Mucosa of descending colon (tissue), 3 donors: Measurements from ENCODE around the gene KIF3C. TPM values are rescaled to one million over a fixed set of nuclear protein-coding genes. Genes with fewer than 3 reads are reported as not detected.
"Not testable (repeated sequence)": the region's sequence is repeated elsewhere in the genome, so short reads cannot be mapped to it uniquely, and the experiment has no call there.

Source experiments
- ATAC-seq: fragments of 200-7000 bp; cut with Tn5 transposase; one replicate; pipeline ENCODE4 v1.9.1; 2020; ENCODE audit warnings: mild to moderate bottlenecking, moderate library complexity
- DNase-seq, 3 donors: peaks; one replicate each; pipeline ENCODE4 v3.0.0-alpha.2; 2020
- H3K36me3 ChIP-seq: fragments of 200-600 bp; one replicate; pipeline ENCODE4 v1.8.0; 2021; ENCODE audit warnings: low read depth, mild to moderate bottlenecking
- H3K4me1 ChIP-seq: fragments of 200-600 bp; one replicate; pipeline ENCODE4 v1.8.0; 2021; ENCODE audit warnings: low read depth, mild to moderate bottlenecking
- H3K4me3 ChIP-seq: fragments of 200-600 bp; one replicate; pipeline ENCODE4 v1.8.0; 2021; ENCODE audit warnings: mild to moderate bottlenecking
- H3K9me3 ChIP-seq: fragments of 200-600 bp; one replicate; pipeline ENCODE4 v1.8.0; 2021; ENCODE audit warnings: mild to moderate bottlenecking
- CTCF ChIP-seq: fragments of 200-600 bp; IDR thresholded peaks from one replicate; pipeline ENCODE4 v1.8.0; 2022; ENCODE audit warnings: antibody characterized with exemption, mild to moderate bottlenecking
- intact Hi-C, 2 donors: fragments of 100-400 bp; cut with DNase I in 1 of 2; cut with micrococcal nuclease in 1 of 2; formaldehyde crosslinking; loops; one replicate each; pipeline versions ENCODE4 v1.11.0 to v1.11.1; 2022; cut with DNase I, micrococcal nuclease
- total RNA-seq, 3 donors: library from RNA; stranded (reverse); fragmentation: NEBNext Ultra II Directional in 2 of 3; extraction: Animal tissue kit (Norgen Biotek cat#: 25700) in 2 of 3; gene quantifications; one replicate each; pipeline versions ENCODE4 v1.2.1 to v1.2.4, GENCODE V29; 2021 to 2023
- donor health status: DM: no; HTN: no; CAD: no; lungs with moderate emphysema.
- donor health status: DM: no; HTN: no; CAD: no.
- donor health status: DM: no; HTN: yes; CAD: no.

KIF3C gene
- total RNA-seq, 3 donors from 2014 or later, result 1.7 to 14.9 (median 3.3) TPM

DNA sequence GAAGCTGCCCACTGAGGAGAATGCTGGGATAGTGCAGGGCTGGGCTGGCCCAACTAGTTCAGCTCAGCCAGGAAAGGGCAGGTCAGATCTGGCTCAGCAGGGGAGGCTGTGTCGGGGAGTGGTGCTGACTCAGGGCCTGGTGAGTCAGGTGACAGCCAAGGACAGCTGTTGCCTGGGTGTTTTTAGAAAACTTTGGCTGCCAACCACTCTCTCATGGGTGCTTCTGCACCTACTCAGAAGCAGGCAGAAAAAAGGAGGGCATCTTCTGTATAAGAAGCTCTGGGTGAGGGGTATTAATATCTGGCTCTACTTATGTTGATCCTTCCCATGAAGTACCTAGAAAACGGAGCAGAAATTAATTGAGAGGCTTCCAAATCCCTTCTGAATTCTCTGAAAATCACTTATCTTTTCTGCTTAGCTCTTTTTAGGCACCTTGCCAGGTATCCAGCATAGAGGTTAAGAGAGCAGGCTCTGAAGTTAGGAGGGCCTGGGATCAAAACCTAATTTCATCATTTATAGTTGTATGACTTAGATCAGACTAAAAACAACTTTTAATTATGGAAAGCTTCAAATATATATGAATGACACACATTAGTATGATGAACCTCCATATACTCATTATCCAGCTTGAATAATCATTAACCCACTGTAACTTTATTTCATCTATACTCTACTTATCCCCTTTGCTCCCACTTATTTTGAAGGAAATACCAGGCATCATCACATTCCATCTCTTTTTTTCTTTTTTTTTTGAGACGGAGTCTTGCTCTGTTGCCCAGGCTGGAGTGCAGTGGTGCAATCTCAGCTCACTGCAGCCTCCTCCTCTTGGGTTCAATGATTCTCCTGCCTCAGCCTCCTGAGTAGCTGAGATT, 36.1 kb upstream of the KIF3C start:
- intact Hi-C loops, result no loop called here
- Histone ChIP-seq H3K4me3 (no peak overlapping the region), H3K9me3 (no peaks in the 10 kb centered on the region), H3K36me3 (no peaks in the 10 kb centered on the region), H3K4me1 (peaks cover 12% of the 10 kb centered on the region)
- TF ChIP-seq CTCF, result no peak
- peak; percentile 83 to 87 (median 83) for DNase-seq
- peak; percentile 100 for ATAC-seq

GRCh38 chr2:26017464-26018183, 35.3 kb upstream of the KIF3C start:
- no peaks in the 10 kb centered on the region for H3K9me3 ChIP-seq
- no peaks in the 10 kb centered on the region for H3K36me3 ChIP-seq
- intact Hi-C loops, result no loop called here
- TF ChIP-seq CTCF, result no peak
- no peak for ATAC-seq
- H3K4me1 ChIP-seq, result peaks cover 14% of the 10 kb centered on the region
- no peak for DNase-seq
- no peak overlapping the region for H3K4me3 ChIP-seq

GRCh38 chr2:26016706-26017045, 34.4 kb upstream of the KIF3C start:
- peaks cover 23% of the 10 kb centered on the region for H3K4me1 ChIP-seq
- DNase-seq, intact Hi-C loops, H3K9me3 ChIP-seq, H3K4me3 ChIP-seq, H3K36me3 ChIP-seq, ATAC-seq: not testable (repeated sequence)

- ATAC-seq, result no peak
Observed at GRCh38 chr2:26016012-26016705, 33.9 kb upstream of the KIF3C start.

GRCh38 chr2:26013668-26014067, 31.4 kb upstream of the KIF3C start:
- intact Hi-C loops, result no loop called here

More at GRCh38 chr2:26016012-26016705, 33.9 kb upstream of the KIF3C start:
- H3K9me3 ChIP-seq, result no peaks in the 10 kb centered on the region
- H3K4me1 ChIP-seq, result peaks cover 23% of the 10 kb centered on the region
- intact Hi-C loops, result no loop called here
- TF ChIP-seq CTCF, result no peak
- H3K36me3 ChIP-seq, result no peaks in the 10 kb centered on the region
- H3K4me3 ChIP-seq, result no peak overlapping the region
- DNase-seq, result no peak

More at GRCh38 chr2:26013668-26014067, 31.4 kb upstream of the KIF3C start:
- ATAC-seq (no peak), DNase-seq (no peak)
- Histone ChIP-seq H3K36me3 (no peaks in the 10 kb centered on the region), H3K4me3 (no peak overlapping the region), H3K9me3 (no peaks in the 10 kb centered on the region), H3K4me1 (peaks cover 26% of the 10 kb centered on the region)
- no peak for TF ChIP-seq CTCF
